HAP-1 (cell line): ENCODE measurements around the gene EPN1.
A peak's percentile ranks its signal among the peaks of the same experiment; 100 is the strongest.

Source experiments
- DNase-seq, 2 experiments: peaks; one replicate each; pipeline ENCODE4 v3.0.0-alpha.2; 2016 to 2020; ENCODE audit warnings: low spot score in 2 of 2
- H3K27me3 ChIP-seq: fragments of 250-450 bp; sonication (Bioruptor Pico); 2 replicates; pipeline ENCODE4 v1.5.1; 2020; ENCODE audit warnings: low read depth, mild to moderate bottlenecking, moderate library complexity
- H3K36me3 ChIP-seq: fragments of 250-450 bp; sonication (Bioruptor Pico); replicated peaks from 2 replicates; pipeline ENCODE4 v1.5.1; 2020; ENCODE audit warnings: mild to moderate bottlenecking
- H3K4me1 ChIP-seq: fragments of 250-450 bp; sonication (Bioruptor Pico); 2 replicates; pipeline ENCODE4 v1.5.1; 2020; ENCODE audit warnings: mild to moderate bottlenecking
- H3K4me3 ChIP-seq: fragments of 250-450 bp; sonication (Bioruptor Pico); 2 replicates; pipeline ENCODE4 v1.5.1; 2020; ENCODE audit warnings: mild to moderate bottlenecking, moderate library complexity
- H3K9me3 ChIP-seq: fragments of 250-450 bp; sonication (Bioruptor Pico); 2 replicates; pipeline ENCODE4 v1.5.1; 2020; ENCODE audit warnings: mild to moderate bottlenecking, moderate library complexity
- in situ Hi-C: fragments of 300-500 bp; cut with MboI; formaldehyde crosslinking; loops from 3 replicates; pipeline ENCODE4 v1.14.3; 2020; ENCODE audit warnings: low sequenced_read_pairs, inconsistent platforms, mixed read lengths

The EPN1 gene

DNA sequence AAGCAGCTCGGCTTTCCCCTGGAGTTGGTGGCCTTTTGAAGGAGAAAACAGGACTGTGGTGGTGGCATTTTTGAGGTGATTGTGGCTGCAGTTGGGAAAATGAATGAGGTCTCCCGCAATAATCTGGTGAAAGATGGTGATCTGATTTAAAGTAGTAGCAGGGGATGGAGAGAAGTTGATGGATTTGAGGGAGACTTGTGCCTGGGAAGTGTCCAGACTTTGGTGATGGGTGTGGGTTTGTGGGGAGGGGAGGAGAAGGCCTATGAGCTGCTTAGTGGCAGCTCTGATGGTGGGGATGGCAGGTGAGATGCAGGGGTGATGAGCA, 4.0 kb upstream of the EPN1 start:
- no peak overlapping the region for H3K4me3 ChIP-seq
- no peak for DNase-seq
- H3K27me3 ChIP-seq, result no peaks in the 10 kb centered on the region
- H3K4me1 ChIP-seq, result peaks cover 6% of the 10 kb centered on the region
- no peaks in the 10 kb centered on the region for H3K9me3 ChIP-seq
- H3K36me3 ChIP-seq, result peaks cover 66% of the 10 kb centered on the region
- in situ Hi-C loops, result loop anchor here (25.0 kb wide), 2 partner anchors 1209 to 1484 kb away; partner anchors contain the start of genes CDC42EP5, LENG9, MBOAT7 and TSEN34

DNA sequence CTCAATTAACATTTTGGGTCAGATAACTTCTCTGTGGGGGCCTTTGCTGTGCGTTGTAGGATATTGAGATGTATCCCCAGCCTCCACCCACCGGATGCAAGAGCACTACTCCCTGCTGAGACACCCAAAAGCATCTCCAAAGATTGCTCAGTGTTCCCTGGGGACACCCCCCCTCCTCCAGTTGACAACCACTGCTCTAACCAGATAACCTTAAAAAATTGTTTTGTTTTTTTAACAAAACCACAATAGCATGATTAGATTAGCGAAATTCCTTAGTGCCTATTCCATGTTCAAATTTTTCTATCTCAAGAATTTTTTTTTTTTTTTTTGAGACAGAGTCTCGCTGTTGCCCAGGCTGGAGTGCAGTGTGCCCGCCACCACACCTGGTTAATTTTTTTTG, 2.6 kb upstream of the EPN1 start:
- H3K27me3 ChIP-seq, result no peaks in the 10 kb centered on the region
- in situ Hi-C loops, result loop anchor here (25.0 kb wide), 2 partner anchors 1210 to 1485 kb away; partner anchors contain the start of genes CDC42EP5, LENG9, MBOAT7 and TSEN34
- peaks cover 55% of the 10 kb centered on the region for H3K36me3 ChIP-seq
- no peak for DNase-seq
- H3K9me3 ChIP-seq, result no peaks in the 10 kb centered on the region
- H3K4me1 ChIP-seq, result peaks cover 6% of the 10 kb centered on the region
- no peak overlapping the region for H3K4me3 ChIP-seq

DNA sequence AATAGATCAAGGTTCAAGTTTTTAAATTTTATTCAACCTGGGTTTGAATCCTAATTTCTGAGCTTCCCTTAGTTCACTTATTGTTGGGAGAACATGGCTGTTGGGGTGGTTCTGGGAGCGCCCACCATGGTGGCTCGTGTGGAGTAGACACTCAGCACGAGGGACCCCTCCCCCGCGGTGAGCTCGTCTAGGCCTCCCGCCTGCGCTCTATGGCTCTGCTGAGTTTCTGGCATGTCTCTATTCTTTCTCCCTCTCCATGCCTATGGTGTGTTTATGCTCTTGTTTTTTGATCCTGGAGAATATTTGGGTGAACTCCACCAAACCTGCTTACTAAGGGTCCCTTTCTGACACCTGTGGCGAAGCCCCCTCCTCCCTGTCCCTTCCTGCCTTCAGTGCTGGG, 1.6 kb upstream of the EPN1 start:
- Histone ChIP-seq H3K36me3 (peaks cover 50% of the 10 kb centered on the region), H3K4me3 (no peak overlapping the region), H3K9me3 (no peaks in the 10 kb centered on the region), H3K27me3 (no peaks in the 10 kb centered on the region), H3K4me1 (peaks cover 6% of the 10 kb centered on the region)
- in situ Hi-C loops, result loop anchor here (25.0 kb wide), 2 partner anchors 1211 to 1486 kb away; partner anchors contain the start of genes CDC42EP5, LENG9, MBOAT7 and TSEN34
- no peak for DNase-seq

DNA sequence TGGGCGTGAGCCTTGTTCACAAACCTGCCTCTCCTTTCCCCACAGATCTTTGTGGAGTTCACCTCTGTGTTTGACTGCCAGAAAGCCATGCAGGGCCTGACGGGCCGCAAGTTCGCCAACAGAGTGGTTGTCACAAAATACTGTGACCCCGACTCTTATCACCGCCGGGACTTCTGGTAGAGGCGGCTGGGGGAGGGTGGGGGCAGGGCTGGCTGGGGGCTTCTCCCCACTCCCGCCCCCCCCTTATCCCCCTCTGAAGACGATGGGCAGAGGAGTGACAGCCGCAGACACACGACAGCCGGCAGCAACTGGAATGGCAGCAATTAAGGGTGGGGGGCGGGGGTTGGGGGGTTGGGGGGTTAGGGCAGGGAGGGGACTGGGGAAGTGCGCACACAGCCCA, 1.1 kb upstream of the EPN1 start:
- in situ Hi-C loops, result loop anchor here (25.0 kb wide), 2 partner anchors 1212 to 1487 kb away; partner anchors contain the start of genes CDC42EP5, LENG9, MBOAT7 and TSEN34
- Histone ChIP-seq H3K36me3 (peaks cover 48% of the 10 kb centered on the region), H3K27me3 (no peaks in the 10 kb centered on the region), H3K9me3 (no peaks in the 10 kb centered on the region), H3K4me1 (peaks cover 6% of the 10 kb centered on the region), H3K4me3 (no peak overlapping the region; the same call in 1 of the 2 replicates)
- DNase-seq, result no peak

DNA sequence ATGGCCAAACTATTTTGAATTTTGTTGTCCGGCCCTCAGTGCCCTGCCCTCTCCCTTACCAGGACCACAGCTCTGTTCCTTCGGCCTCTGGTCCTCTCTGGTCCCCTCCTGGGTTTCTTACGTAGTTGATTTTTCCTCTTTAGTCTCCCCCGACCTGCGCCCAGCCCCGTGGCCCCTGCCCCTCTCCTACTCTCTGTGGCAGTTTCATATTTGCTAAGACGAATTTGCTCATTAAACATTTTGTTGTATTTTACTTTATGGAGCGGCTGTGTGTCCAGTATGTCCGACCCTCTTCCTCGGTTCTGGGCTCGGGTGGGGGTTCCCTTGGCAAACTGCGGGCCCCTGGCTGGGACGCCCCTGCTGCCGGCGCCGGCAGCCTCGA, 576 bp upstream of the EPN1 start:
- Histone ChIP-seq H3K36me3 (peaks cover 49% of the 10 kb centered on the region), H3K27me3 (no peaks in the 10 kb centered on the region), H3K4me3 (peak overlapping the region; percentile 71), H3K4me1 (peaks cover 6% of the 10 kb centered on the region), H3K9me3 (no peaks in the 10 kb centered on the region)
- DNase-seq, result no peak
- in situ Hi-C loops, result loop anchor here (25.0 kb wide), 2 partner anchors 1212 to 1487 kb away; partner anchors contain the start of genes CDC42EP5, LENG9, MBOAT7 and TSEN34

DNA sequence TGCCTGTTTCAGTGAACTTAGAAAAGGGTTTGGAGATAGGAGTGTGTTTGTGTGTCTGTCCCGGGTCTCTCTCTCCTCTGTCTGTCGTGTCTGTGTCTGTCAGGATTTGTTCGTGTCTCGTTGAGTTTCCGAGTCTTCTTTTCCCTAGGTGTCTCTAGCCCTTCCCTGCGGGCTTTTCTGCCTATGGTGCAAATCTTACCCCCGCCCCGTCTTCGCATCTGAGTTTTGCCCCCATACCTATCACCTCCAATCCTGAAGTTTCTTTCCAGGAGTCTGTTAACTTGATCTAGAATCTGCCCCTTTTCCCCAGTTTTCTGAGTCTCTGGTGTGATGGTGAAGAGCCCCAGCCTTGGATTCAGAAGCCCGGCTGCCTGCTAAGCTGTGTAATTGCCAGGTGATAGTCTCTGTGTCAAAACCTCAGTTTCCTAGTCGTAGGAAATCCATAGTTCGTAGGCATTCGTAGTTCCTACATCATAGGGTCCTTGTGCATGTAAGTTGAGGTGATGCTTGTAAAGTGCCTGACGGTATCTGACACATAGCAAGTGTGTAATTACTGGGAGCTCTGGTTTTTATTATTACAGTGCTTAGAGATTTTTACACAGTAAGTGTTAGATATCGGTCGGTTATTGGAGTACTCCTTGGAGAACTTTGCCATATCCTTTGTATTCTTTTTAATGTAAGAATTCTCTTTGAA, 782 bp downstream of the EPN1 start:
- Histone ChIP-seq H3K27me3 (no peaks in the 10 kb centered on the region), H3K4me1 (peaks cover 6% of the 10 kb centered on the region), H3K36me3 (peaks cover 52% of the 10 kb centered on the region), H3K9me3 (no peaks in the 10 kb centered on the region), H3K4me3 (peak overlapping the region; percentile 71)
- DNase-seq, result no peak
- in situ Hi-C loops, result no loop called here

DNA sequence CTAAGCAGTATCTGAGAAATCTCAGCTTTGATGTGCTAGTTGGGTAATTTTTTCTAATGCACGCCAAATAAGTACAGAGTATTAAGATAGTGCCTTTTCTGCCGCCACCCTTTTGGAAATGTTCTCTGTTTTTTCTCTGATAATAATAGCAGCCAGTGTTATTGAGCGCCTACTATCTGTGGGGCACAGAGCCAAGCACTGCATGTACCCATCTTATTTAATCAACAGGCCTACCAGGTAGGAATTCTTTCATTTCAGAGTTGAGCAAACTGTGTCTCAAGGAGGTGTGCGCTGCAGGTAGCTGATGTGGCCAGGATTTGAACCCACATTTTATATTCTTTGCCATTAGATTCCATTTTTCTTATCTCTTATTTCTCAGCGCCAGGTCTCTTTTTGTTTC, 1.4 kb downstream of the EPN1 start:
- in situ Hi-C loops, result no loop called here
- DNase-seq, result no peak
- Histone ChIP-seq H3K4me3 (peak overlapping the region; percentile 71), H3K36me3 (peaks cover 53% of the 10 kb centered on the region), H3K9me3 (no peaks in the 10 kb centered on the region), H3K4me1 (peaks cover 6% of the 10 kb centered on the region), H3K27me3 (no peaks in the 10 kb centered on the region)

DNA sequence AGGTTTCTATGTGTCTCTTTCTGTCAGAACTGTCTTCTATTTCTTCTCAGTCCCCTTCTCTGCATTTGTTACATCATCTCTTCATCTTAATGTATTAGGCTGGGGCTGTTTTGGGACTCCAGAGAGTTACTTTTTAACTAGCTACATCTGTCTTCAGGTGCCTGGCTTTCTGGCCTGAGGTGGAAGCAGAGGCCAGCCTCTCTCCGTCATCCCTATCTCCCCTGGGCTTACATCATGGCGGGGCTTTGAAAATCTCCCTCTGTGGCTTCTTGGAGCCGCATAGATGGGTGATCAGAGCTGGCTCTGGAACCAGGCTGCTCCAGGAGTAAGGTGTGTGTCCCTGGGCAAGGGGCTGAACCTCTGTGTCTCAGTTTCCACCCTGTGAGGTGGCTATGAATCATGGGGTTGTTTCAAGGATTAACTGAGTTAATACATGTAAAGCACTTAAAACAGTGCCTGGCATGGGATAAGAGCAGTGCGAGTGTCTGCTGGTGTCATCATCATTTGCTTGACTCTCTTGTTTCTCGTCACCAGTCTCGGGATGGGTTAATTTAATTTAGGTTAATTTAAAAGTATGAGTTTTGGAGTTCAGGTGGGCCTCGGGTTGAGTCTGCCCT, 2.0 kb downstream of the EPN1 start:
- in situ Hi-C loops, result no loop called here
- Histone ChIP-seq H3K27me3 (no peaks in the 10 kb centered on the region), H3K4me1 (peaks cover 6% of the 10 kb centered on the region), H3K36me3 (peaks cover 56% of the 10 kb centered on the region), H3K4me3 (no peak overlapping the region), H3K9me3 (no peaks in the 10 kb centered on the region)
- no peak for DNase-seq

DNA sequence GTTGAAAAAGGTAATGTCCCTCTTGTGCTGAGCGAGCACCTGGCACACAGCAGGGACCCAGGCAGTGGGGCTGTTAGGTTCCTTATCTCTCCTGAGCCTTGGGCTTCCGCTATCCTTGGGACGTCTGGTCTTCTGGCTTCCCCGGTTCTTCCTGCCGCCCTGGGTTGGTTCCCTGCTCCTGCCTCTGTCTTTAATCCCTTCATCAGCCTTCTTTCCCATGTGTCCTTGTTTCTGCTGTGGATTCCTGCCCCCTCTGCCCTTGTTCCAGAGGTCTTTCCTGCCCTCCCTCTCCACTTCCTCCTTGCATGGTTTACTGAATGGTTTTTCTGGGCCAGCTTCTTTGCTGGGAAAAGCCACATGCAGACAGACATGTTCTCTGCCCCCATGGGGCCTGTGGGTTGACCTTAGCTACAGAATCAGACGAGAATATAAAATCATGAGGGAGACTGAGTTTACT, 2.6 kb downstream of the EPN1 start:
- H3K27me3 ChIP-seq, result no peaks in the 10 kb centered on the region
- in situ Hi-C loops, result no loop called here
- H3K36me3 ChIP-seq, result peaks cover 57% of the 10 kb centered on the region
- no peaks in the 10 kb centered on the region for H3K9me3 ChIP-seq
- H3K4me3 ChIP-seq, result no peak overlapping the region
- H3K4me1 ChIP-seq, result peaks cover 6% of the 10 kb centered on the region; the same call in 1 of the 2 replicates
- no peak for DNase-seq

DNA sequence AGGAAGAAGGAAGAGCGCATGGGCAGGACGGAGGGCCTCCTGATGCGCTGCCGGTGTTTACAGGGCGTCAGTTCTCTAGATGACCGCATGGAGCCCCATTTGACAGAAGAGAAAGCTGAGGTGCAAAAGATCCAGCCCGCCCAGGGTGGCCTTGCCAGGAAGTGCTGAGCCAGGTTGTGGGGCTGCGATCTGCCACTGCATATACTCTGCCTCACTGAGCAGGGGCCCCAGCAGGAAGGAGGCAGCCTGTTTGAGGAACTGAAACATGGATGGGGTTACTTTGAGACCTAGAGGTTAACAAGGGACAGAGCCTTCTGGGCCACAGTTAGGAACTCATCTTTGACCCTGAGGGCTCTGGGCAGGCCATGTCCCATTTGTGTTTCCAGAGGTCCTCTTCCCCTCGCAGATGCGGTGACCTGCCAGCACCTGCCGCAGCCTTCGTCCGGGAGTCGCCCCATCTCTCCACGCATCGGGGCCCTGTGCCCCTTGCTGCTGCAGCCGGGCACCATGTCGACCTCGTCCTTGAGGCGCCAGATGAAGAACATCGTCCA, 3.2 kb downstream of the EPN1 start:
- no peak for DNase-seq
- no peaks in the 10 kb centered on the region for H3K9me3 ChIP-seq
- peaks cover 58% of the 10 kb centered on the region for H3K36me3 ChIP-seq
- in situ Hi-C loops, result no loop called here
- no peaks in the 10 kb centered on the region for H3K27me3 ChIP-seq
- H3K4me1 ChIP-seq, result peaks cover 6% of the 10 kb centered on the region; the same call in 1 of the 2 replicates
- H3K4me3 ChIP-seq, result no peak overlapping the region

DNA sequence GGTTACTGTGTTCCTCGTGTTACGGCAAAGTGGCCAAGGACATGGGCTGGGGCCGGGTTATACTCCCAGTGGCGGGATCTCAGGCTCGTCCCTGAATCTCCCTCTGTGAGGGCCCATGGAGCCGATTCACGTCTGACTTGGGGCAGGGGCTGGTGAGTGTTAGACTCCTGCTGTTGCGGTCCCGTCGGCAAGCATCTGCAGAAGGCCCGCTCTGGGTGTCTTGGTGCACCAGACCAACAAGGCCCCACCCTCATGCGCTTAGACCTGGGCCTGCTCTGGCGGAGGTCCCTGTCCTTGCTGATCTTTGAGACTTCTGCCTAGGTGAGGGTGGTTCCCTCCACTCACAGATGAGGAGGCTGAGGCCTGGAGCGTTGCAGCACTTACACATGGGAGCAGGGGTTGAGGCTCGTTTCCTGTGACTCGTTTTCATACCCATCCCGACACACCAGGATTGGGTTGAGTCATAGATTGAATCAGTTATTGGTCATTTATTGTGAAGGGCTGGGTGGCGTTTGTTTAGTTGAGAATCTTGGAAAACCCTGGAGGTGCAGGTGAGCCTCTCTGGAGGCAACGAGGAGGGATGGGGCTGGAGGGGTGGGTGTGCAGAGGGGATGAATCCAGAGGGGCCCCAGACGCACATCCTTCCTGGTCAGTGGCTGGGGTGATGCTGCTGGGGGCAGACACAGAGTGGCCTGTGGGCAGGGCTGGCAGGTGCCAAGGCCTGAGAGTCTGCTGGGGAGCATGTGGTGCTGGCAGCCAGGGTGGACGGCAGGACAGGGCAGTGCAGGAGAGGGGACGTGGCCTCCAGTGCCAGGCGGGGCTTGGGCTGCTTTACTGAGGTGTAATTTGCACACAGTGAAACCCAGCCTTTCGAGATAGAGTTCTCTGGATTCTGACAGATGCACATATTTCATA, 4.6 kb downstream of the EPN1 start:
- no peak for DNase-seq
- in situ Hi-C loops, result no loop called here
- peaks cover 55% of the 10 kb centered on the region for H3K36me3 ChIP-seq
- no peaks in the 10 kb centered on the region for H3K4me1 ChIP-seq
- H3K4me3 ChIP-seq, result no peak overlapping the region
- no peaks in the 10 kb centered on the region for H3K9me3 ChIP-seq
- H3K27me3 ChIP-seq, result no peaks in the 10 kb centered on the region

DNA sequence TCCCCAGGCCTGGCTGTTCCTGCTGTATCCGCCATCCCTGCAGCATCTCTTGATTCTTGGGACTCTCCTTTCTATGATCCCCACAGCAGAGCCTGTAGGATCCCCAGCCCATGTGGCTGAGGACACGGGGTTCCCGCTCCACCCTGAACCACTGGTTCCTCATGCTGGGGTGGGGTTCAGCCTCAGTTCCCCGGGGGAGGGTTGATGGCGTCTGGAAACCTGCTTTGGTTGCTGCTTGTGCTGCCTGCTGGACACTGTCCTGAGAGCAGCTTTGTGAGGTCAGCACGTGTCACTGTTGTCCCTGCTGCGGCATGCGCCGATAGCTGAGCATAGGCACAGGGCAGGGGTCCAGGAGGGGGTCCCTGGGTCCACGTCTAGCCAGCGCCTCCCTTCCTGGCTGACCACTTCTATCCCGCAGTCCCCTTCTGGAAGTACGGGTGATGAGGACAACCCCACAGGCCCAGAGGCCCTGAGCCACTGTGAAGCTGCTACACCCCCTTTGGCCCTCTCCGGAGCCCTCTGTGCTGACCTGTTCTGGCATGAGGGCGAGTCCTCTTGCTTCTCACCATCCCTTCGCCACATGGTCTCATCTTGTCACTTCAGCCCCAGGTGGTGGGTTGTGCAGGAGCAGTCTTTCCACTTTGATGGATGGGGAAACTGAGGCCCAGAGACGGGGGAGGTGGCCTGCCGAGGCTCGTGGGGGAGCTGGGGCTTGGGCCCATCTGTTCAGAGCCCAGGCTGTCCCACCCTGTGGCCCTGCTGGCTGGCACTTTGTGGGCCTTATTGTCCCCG, 5.5 kb downstream of the EPN1 start:
- in situ Hi-C loops, result no loop called here
- H3K9me3 ChIP-seq, result no peaks in the 10 kb centered on the region
- DNase-seq, result no peak
- no peak overlapping the region for H3K4me3 ChIP-seq
- no peaks in the 10 kb centered on the region for H3K27me3 ChIP-seq
- peaks cover 59% of the 10 kb centered on the region for H3K36me3 ChIP-seq
- H3K4me1 ChIP-seq, result no peaks in the 10 kb centered on the region
